GM18873 (cell line): ENCODE results near the gene OR52H1.

Source experiments
- ATAC-seq: cut with Tn5 transposase; IDR thresholded peaks from one replicate; pipeline ENCODE4 v1.9.1; 2021; ENCODE audit warnings: mild to moderate bottlenecking, moderate library complexity, moderate number of reproducible peaks; ENCODE audit not compliant: unreplicated experiment, low FRiP score

The OR52H1 gene

DNA sequence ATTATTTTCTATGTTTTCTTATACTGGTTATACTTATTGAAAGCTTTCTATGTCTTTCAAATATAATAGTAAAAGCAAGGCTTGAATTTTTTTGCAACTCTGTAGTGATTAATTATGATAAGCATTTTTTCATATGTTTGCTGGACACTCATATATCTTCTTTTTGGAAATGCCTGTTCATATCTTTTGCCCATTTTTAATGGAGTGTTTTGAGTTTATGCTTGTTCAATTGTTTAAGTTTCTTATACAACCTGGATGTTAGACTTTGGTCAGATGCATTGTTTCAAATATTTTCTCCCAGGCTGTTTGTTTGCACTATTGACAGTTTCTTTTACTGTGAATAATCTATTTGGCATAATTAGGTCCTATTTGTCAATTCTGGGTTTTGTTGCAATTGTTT is 11.9 kb downstream of the OR52H1 start:
- no peak for ATAC-seq

- ATAC-seq: no peak
Measured at GRCh38 chr11:5534046-5534445, 14.3 kb downstream of the OR52H1 start.

DNA sequence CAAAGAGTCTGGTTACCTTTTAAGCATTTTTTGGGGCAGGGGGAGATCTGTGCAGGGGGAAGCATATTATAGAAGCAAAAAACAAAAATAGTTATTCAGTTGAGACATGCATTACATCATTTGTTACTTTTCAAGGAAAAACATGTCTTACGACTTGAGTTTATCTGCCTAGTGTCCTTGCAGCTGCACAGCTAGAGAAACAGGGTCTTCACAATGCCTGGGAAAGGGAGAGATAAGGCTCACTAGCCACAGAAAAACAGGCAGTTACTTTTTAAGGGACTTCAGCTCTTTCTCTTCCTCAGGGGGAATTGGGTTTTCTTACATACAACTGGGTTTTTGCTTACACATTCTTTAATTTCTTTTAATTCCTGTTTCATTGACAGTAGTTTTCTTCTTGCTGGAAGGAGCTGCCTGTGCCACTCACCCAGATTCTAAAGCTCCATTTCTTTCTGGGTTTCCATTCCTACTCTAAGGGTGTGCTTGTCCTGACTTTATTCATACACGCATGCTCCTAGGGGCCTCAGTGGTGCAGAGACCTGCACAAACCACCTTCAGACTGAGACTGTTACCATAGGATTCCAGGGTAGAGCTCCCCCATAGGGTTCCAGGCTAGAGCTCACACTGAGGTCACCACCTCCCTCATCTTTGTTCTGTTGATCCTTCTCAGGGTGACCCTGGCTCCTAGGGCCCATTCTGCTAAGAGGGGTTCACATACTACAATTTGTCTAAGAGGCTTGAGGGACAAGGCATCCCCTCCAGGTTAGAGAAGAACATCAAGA is 17.1 kb downstream of the OR52H1 start:
- no peak for ATAC-seq

DNA sequence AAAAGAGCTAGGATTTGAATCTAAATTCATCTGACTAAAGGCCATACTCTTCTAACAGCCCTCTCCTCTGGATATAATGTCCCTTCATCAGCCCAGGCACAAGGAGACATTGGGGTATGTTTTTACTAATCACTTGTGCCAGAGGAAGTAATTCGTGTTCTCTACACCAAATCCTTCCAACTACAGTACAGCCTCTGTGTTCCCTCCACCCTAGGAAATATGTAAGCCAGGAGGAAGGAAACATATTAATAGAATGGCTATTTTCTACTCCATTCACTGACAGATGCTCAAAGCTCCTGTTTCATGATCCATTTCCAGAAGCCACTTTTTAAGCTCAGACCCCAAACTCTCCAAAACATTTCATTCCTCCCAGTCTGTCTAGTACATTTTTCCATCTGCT is 19.8 kb downstream of the OR52H1 start:
- ATAC-seq: no peak

DNA sequence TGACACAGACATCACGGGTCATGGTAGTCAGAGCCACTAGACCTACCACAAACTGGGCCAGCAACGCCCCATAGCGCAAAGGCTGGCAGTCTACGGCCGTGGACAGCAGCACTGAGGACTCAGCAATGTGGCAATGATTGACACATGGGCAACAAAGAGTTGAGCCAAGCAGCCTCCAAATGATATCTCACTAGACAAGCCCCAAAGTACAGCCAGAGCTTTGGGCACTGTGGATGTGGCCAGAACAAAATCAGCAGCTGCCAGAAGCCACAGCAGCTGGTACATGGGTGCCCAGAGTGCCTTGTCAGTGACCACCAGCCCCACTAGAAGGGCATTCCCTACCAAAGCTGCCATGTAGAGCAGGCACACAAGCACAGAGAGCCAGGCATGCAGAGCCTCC is 20.6 kb downstream of the OR52H1 start:
- ATAC-seq: no peak

DNA sequence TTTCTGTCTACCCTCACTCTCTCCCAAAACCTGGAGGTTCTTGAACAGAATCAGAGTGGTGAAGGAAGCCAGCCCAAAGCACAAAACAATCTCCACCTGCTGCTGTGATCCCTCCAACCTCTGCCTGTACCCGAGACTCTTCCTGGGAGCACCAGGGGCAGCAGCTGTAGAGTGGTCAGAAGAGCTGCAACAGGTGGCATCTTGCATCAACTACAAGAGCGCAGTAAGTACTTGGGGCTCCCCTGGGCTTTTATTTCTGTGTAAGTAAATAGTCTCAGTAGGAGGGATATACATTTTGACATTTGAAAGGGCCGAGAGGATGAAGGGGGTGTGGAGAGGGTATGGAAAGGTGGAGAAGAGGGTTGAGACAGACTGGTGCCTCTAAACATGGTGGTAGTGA is 23.6 kb downstream of the OR52H1 start:
- no peak for ATAC-seq

GRCh38 chr11:5522308-5522707 is 26.0 kb downstream of the OR52H1 start:
- no peak for ATAC-seq

- no peak for ATAC-seq
Measured at GRCh38 chr11:5521540-5521939, 26.8 kb downstream of the OR52H1 start.

- ATAC-seq: no peak
Measured at GRCh38 chr11:5516599-5516998, 31.7 kb downstream of the OR52H1 start, which contains the start of gene UBQLNL. Gene UBQLNL (minus strand): TSS chr11:5516699. CDS start chr11:5516441, 258 bp downstream.

DNA sequence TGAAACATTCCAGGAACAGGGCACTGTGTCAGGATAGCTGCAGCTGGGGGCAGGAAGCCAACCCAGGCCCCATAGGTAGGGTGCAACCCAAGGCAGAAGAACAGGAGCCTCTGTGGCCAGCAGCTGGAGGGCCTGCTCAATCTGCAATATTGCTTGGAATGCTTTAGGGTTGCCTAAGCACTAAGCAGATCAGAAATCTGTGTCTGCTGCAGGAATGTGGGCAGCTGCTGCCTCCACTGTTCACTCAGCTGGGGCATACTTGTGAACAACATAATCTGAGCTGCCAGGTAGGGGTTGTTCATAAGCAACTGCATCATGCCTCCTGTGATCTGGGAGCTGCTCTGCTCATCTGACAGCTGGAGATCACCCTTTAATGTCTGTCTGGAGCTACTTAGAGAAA is 33.5 kb downstream of the OR52H1 start:
- no peak for ATAC-seq

DNA sequence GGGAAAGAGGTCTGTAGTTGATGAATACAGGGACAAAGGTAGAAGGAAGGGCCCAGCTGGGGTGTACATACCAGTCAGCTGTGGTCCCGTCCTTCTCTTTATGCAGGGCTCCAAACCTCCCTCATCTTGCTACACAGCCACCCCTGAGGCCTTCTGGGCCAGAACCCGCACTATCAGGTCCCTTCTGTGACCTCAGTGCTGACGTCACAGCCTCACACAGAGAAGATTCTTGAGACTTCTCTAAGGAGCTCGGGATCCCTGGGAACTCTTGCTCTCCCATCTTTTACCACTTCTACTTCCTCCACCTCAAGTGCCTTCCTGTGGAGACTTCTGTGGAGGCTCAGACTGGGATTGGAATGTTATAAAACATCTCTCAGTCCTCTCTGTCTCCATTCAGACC is 38.5 kb downstream of the OR52H1 start, which contains the start of gene UBQLN3:
Gene UBQLN3, minus strand, starts transcription at position 155 of the 400 bp plus-strand sequence. CDS start 399 bp downstream, outside the sequence.
- ATAC-seq: no peak

DNA sequence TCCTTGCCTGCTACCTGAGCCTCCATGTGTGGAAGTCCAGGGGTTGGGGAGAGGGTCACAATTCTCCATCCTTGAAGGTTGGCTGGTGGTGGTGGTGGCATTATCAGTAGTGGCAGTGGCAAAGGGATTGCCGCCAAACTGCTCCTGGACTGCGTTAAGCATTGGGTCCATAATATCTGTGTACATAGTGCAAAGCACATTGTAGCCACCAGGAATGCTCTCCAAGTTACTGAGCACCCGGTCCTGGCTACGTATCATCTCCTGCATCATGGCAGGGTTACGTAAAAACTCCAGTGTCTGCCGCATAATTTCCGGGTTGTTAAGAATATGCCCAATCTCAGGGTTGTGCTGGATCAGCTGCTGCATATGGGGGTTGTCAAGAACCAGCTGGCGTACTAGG is 39.7 kb downstream of the OR52H1 start:
- ATAC-seq: no peak

- no peak for ATAC-seq
Measured at GRCh38 chr11:5507933-5508305, 40.4 kb downstream of the OR52H1 start.

- ATAC-seq: no peak
Measured at GRCh38 chr11:5507177-5507932, 41.0 kb downstream of the OR52H1 start.

DNA sequence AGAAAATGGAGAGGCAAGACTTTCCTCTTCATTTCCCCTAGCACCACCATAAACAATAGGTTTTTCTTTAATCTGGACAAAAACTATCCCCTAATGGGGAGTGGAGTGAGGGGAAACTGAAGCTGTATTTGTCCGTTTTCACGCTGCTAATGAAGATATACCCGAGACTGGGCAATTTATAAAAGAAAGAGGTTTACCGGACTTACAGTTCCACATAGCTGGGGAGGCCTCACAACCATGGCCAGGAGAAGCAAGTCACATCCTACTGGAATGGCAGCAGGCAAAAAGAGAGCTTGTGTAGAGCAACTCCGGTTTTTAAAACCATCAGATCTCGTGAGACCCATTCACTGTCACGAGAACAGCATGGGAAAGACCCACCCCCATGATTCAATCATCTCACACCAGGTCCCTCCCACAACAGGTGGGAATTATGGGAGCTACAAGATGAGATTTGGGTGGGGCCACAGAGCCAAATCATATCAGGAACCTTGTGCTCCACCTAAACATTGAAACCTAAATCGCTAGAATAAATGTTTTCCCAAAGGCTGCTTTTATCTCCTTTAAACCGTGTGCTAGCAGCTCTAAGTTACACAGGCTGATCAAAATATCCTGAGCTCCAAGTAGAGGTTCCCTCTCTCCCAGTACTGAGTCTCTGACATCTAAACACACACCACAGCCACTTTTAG is 42.8 kb downstream of the OR52H1 start:
- no peak for ATAC-seq

DNA sequence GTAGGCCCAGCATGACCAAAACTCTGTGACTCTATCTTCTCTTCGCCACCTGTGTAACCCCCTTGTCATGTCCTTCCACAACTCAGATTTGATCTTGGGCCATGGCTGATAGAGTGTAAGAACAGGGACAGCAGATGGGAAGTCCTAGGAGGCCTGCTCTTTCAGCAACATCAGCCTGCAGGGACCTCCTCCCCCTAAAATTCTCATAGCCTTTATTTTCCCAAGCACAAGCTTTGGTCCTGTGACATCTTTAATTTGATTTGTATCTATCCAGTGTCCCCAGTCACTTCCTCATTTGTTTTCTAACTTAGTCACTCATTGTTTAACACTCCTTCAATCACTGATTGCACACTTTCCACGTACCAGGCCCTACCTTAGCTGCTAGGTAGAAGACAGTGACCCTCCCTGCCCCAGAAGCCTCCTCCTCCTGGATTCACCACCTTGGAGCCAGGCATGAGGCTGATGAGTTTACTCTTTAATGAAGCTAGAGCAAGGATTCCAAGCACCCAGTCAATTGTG is 43.9 kb downstream of the OR52H1 start:
- ATAC-seq: no peak

DNA sequence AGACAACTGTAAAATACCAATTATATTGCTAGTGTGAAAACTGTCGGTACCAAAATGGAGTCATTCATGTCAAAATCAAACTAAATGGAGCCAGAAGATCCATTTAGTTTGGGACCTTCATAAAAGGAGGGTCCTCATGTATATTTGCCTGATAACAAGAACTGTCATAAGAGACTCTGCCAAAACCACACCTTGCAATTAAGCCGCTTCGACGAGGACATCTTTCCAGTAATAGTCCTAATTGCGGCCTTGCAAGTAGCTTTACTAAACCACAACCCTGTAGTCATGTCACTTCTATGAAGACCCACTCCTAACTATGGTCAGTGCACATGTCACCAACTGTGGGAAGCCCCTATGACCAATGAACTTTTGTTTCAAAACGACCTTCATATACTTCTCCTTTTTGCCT is 47.9 kb downstream of the OR52H1 start:
- ATAC-seq: no peak

DNA sequence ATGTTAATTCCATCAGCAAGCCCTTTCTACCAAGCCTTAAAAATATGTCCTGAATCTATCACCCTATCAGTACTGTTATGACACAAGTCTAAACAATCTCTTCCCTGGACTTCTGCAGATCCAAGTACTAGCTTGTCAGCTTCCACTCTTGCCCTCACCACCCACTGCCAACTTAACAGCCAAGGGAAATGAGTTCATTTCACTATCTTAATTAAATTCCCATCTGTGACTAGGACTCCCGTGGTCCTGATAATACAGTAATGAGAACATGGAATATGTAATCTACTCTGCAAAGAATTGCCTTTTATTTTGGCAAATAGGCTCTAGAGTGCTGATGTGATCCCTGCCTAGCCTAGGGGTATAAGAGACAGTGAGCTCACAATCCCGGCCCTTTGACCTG is 48.7 kb downstream of the OR52H1 start:
- ATAC-seq: no peak
